Activated naive CD4-positive, alpha-beta T cell treated with anti-CD3 and anti-CD28 coated beads, Interleukin-2, amount 50 U/mL, for 72 hours (primary cell): ENCODE measurements around the gene RASEF. TPM values are rescaled to one million over a fixed set of nuclear protein-coding genes. Genes with fewer than 3 reads are reported as not detected.

ENCODE experiments used
- ATAC-seq, 2 donors: fragments of 150-1000 bp; cut with Tn5 transposase; 2 replicates each; pipeline ENCODE4 v1.10.0; 2021; ENCODE audit warnings: mild to moderate bottlenecking in 2 of 2, moderate library complexity in 2 of 2
- DNase-seq, 2 donors: peaks; one replicate each; pipeline ENCODE4 v3.0.0; 2021 to 2022; ENCODE audit warnings: low spot score in 2 of 2
- H3K27ac Mint-ChIP-seq, 2 donors: one replicate each; pipeline ENCODE4 v1.8.0; 2022; ENCODE audit warnings: mild to moderate bottlenecking in 2 of 2, mixed read lengths in 2 of 2
- H3K36me3 Mint-ChIP-seq, 2 donors: one replicate each; pipeline ENCODE4 v1.8.0; 2022; ENCODE audit warnings: mixed read lengths in 2 of 2
- H3K9me3 Mint-ChIP-seq, 2 donors: one replicate each; pipeline ENCODE4 v1.8.0; 2022; ENCODE audit warnings: mixed read lengths in 2 of 2
- total RNA-seq, 2 donors: library from RNA; stranded (reverse); gene quantifications; one replicate each; pipeline ENCODE4 v1.2.3, GENCODE V29; 2022

The RASEF gene
- total RNA-seq, 2 donors from 2014 or later, result not detected

GRCh38 chr9:83065233-83065632 lies 2.3 kb upstream of the RASEF start:
- no peak for ATAC-seq
- Mint-ChIP-seq H3K36me3 (peaks cover 11 to 21% of the 10 kb centered on the region in 2 donors), H3K27ac (no peak overlapping the region), H3K9me3 (peaks cover 0 to 3% of the 10 kb centered on the region in 2 donors)
- no peak for DNase-seq

- ATAC-seq (no peak), DNase-seq (no peak)
- H3K36me3 Mint-ChIP-seq, result peaks cover 11 to 33% of the 10 kb centered on the region in 2 donors
- peak overlapping the region in 1 of 2 donors; percentile 22 for H3K27ac Mint-ChIP-seq
- peaks cover 0 to 3% of the 10 kb centered on the region in 2 donors for H3K9me3 Mint-ChIP-seq
Observed at GRCh38 chr9:83061990-83062650, 822 bp downstream of the RASEF start.

- peaks cover 0 to 3% of the 10 kb centered on the region in 2 donors for H3K9me3 Mint-ChIP-seq
- H3K36me3 Mint-ChIP-seq, result peaks cover 11 to 33% of the 10 kb centered on the region in 2 donors
- no peak overlapping the region for H3K27ac Mint-ChIP-seq
- DNase-seq (no peak), ATAC-seq (no peak)
Observed at GRCh38 chr9:83061036-83061435, 1.9 kb downstream of the RASEF start.

GRCh38 chr9:83060556-83060955 lies 2.4 kb downstream of the RASEF start:
- H3K36me3 Mint-ChIP-seq, result peaks cover 13 to 35% of the 10 kb centered on the region in 2 donors
- no peak for DNase-seq
- peaks cover 3% of the 10 kb centered on the region in 2 donors for H3K9me3 Mint-ChIP-seq
- ATAC-seq, result no peak
- H3K27ac Mint-ChIP-seq, result no peak overlapping the region

- no peak overlapping the region for H3K27ac Mint-ChIP-seq
- ATAC-seq (no peak), DNase-seq (no peak)
- peaks cover 3 to 6% of the 10 kb centered on the region in 2 donors for H3K9me3 Mint-ChIP-seq
- H3K36me3 Mint-ChIP-seq, result peaks cover 18 to 37% of the 10 kb centered on the region in 2 donors
Observed at GRCh38 chr9:83059417-83059816, 3.5 kb downstream of the RASEF start.

GRCh38 chr9:83056911-83057310 lies 6.0 kb downstream of the RASEF start:
- no peak for DNase-seq
- Mint-ChIP-seq H3K27ac (no peak overlapping the region), H3K9me3 (peaks cover 3 to 6% of the 10 kb centered on the region in 2 donors), H3K36me3 (peaks cover 15 to 28% of the 10 kb centered on the region in 2 donors)
- ATAC-seq, result no peak

GRCh38 chr9:83056174-83056573 lies 6.8 kb downstream of the RASEF start:
- no peak for ATAC-seq
- Mint-ChIP-seq H3K9me3 (peaks cover 3 to 6% of the 10 kb centered on the region in 2 donors), H3K27ac (no peak overlapping the region), H3K36me3 (peaks cover 11 to 22% of the 10 kb centered on the region in 2 donors)
- no peak for DNase-seq

GRCh38 chr9:83047839-83048775 lies 14.8 kb downstream of the RASEF start:
- Mint-ChIP-seq H3K9me3 (peaks cover 3 to 4% of the 10 kb centered on the region in 2 donors), H3K27ac (no peak overlapping the region), H3K36me3 (no peaks in the 10 kb centered on the region)
- ATAC-seq (no peak), DNase-seq (no peak)

GRCh38 chr9:83043597-83043996 lies 19.3 kb downstream of the RASEF start:
- ATAC-seq (no peak), DNase-seq (no peak)
- no peak overlapping the region for H3K27ac Mint-ChIP-seq
- peaks cover 3 to 4% of the 10 kb centered on the region in 2 donors for H3K9me3 Mint-ChIP-seq
- no peaks in the 10 kb centered on the region for H3K36me3 Mint-ChIP-seq

GRCh38 chr9:83041771-83042170 lies 21.2 kb downstream of the RASEF start:
- Mint-ChIP-seq H3K9me3 (no peaks in the 10 kb centered on the region), H3K36me3 (no peaks in the 10 kb centered on the region), H3K27ac (no peak overlapping the region)
- DNase-seq (no peak), ATAC-seq (no peak)

- no peak for DNase-seq
- Mint-ChIP-seq H3K36me3 (no peaks in the 10 kb centered on the region), H3K27ac (no peak overlapping the region), H3K9me3 (no peaks in the 10 kb centered on the region)
- ATAC-seq, result no peak
Observed at GRCh38 chr9:83039303-83039702, 23.6 kb downstream of the RASEF start.

GRCh38 chr9:83036043-83036442 lies 26.9 kb downstream of the RASEF start:
- Mint-ChIP-seq H3K9me3 (no peaks in the 10 kb centered on the region), H3K36me3 (no peaks in the 10 kb centered on the region), H3K27ac (no peak overlapping the region)
- ATAC-seq (no peak), DNase-seq (no peak)

GRCh38 chr9:83035143-83035542 lies 27.8 kb downstream of the RASEF start:
- H3K36me3 Mint-ChIP-seq, result no peaks in the 10 kb centered on the region
- DNase-seq, result no peak
- H3K27ac Mint-ChIP-seq, result no peak overlapping the region
- peaks cover 0 to 3% of the 10 kb centered on the region in 2 donors for H3K9me3 Mint-ChIP-seq
- ATAC-seq, result no peak

GRCh38 chr9:83034587-83034986 lies 28.4 kb downstream of the RASEF start:
- H3K36me3 Mint-ChIP-seq, result no peaks in the 10 kb centered on the region
- H3K9me3 Mint-ChIP-seq, result peaks cover 0 to 3% of the 10 kb centered on the region in 2 donors
- no peak overlapping the region for H3K27ac Mint-ChIP-seq
- DNase-seq (no peak), ATAC-seq (no peak)

GRCh38 chr9:83034026-83034425 lies 28.9 kb downstream of the RASEF start:
- H3K36me3 Mint-ChIP-seq, result no peaks in the 10 kb centered on the region
- DNase-seq (no peak), ATAC-seq (no peak)
- no peak overlapping the region for H3K27ac Mint-ChIP-seq
- peaks cover 0 to 3% of the 10 kb centered on the region in 2 donors for H3K9me3 Mint-ChIP-seq

GRCh38 chr9:83032065-83032625 lies 30.8 kb downstream of the RASEF start:
- DNase-seq (no peak), ATAC-seq (no peak)
- peaks cover 0 to 3% of the 10 kb centered on the region in 2 donors for H3K9me3 Mint-ChIP-seq
- H3K27ac Mint-ChIP-seq, result no peak overlapping the region
- no peaks in the 10 kb centered on the region for H3K36me3 Mint-ChIP-seq
